Caki2 (cell line): ENCODE measurements around the gene RPA3. TPM values are rescaled to one million over a fixed set of nuclear protein-coding genes. Genes with fewer than 3 reads are reported as not detected.
A peak's percentile ranks its signal among the peaks of the same experiment; 100 is the strongest.
"Not testable (repeated sequence)": the region's sequence is repeated elsewhere in the genome, so short reads cannot be mapped to it uniquely, and the experiment has no call there.

ENCODE experiments used
- DNase-seq: peaks from one replicate; pipeline ENCODE4 v3.0.0-alpha.2; 2015; ENCODE audit warnings: low read depth
- in situ Hi-C: cut with HindIII; loops from 2 replicates; pipeline ENCODE4 v1.10.0; 2016; ENCODE audit warnings: low sequenced_read_pairs, low pct_unique_long_range_greater_than_20kb, mixed read lengths
- total RNA-seq: library from RNA; depleted of rRNA; stranded (reverse); fragments of >200 nt; shearing (Covaris generic); gene quantifications from 2 replicates; pipeline ENCODE4 v1.2.3, GENCODE V29; 2014; ENCODE audit warnings: low replicate concordance

RPA3 gene
- total RNA-seq, 1 experiment from 2014 or later: 92.9 TPM

GRCh38 chr7:7701527-7701926 is 16.9 kb downstream of the RPA3 start:
- no peak for DNase-seq

GRCh38 chr7:7699970-7700369 is 18.4 kb downstream of the RPA3 start:
- DNase-seq: no peak
- in situ Hi-C loops: no loop called here

More at GRCh38 chr7:7701527-7701926, 16.9 kb downstream of the RPA3 start:
- in situ Hi-C loops: no loop called here

- in situ Hi-C loops: no loop called here
- no peak for DNase-seq
These were observed 19.0 kb downstream of the RPA3 start for GRCh38 chr7:7699380-7699779.

- no peak for DNase-seq
- in situ Hi-C loops: no loop called here
These were observed 19.5 kb downstream of the RPA3 start for GRCh38 chr7:7698930-7699329.

GRCh38 chr7:7696458-7697119 is 21.8 kb downstream of the RPA3 start:
- DNase-seq: peak; percentile 52
- in situ Hi-C loops: no loop called here

- in situ Hi-C loops: no loop called here
- DNase-seq: no peak
These were observed 23.1 kb downstream of the RPA3 start for GRCh38 chr7:7695111-7695817.

- in situ Hi-C loops: no loop called here
- no peak for DNase-seq
These were observed 23.9 kb downstream of the RPA3 start for GRCh38 chr7:7694542-7694941.

- in situ Hi-C loops: no loop called here
- DNase-seq: peak; percentile 66
These were observed 24.5 kb downstream of the RPA3 start for GRCh38 chr7:7693881-7694280.

- in situ Hi-C loops: no loop called here
- DNase-seq: no peak
These were observed 29.5 kb downstream of the RPA3 start for GRCh38 chr7:7688956-7689355.

GRCh38 chr7:7688310-7688709 is 30.1 kb downstream of the RPA3 start:
- DNase-seq: no peak
- in situ Hi-C loops: no loop called here

GRCh38 chr7:7687800-7688199 is 30.6 kb downstream of the RPA3 start:
- DNase-seq: no peak
- in situ Hi-C loops: no loop called here

GRCh38 chr7:7686811-7687508 is 31.4 kb downstream of the RPA3 start:
- DNase-seq: no peak
- in situ Hi-C loops: no loop called here

- in situ Hi-C loops: no loop called here
These were observed 35.5 kb downstream of the RPA3 start for GRCh38 chr7:7682861-7683260.

GRCh38 chr7:7681936-7682329 is 36.5 kb downstream of the RPA3 start:
- in situ Hi-C loops: no loop called here
- no peak for DNase-seq

More at GRCh38 chr7:7682861-7683260, 35.5 kb downstream of the RPA3 start:
- no peak for DNase-seq

- in situ Hi-C loops: no loop called here
- peak; percentile 41 for DNase-seq
These were observed 37.0 kb downstream of the RPA3 start for GRCh38 chr7:7681191-7681935.

GRCh38 chr7:7679640-7680039 is 38.8 kb downstream of the RPA3 start:
- in situ Hi-C loops, DNase-seq: not testable (repeated sequence)

GRCh38 chr7:7675686-7676085 is 42.7 kb downstream of the RPA3 start:
- in situ Hi-C loops: no loop called here
- DNase-seq: no peak

GRCh38 chr7:7673240-7673550 is 45.2 kb downstream of the RPA3 start:
- in situ Hi-C loops: no loop called here
- DNase-seq: no peak
